Mucosa of gallbladder (tissue), 1 donor: ENCODE measurements around the gene SLC38A11. TPM values are rescaled to one million over a fixed set of nuclear protein-coding genes. Genes with fewer than 3 reads are reported as not detected.

Source experiments
- DNase-seq: peaks from one replicate; pipeline ENCODE4 v3.0.0-alpha.2; 2020; ENCODE audit warnings: low spot score
- total RNA-seq: library from RNA; stranded (reverse); gene quantifications from one replicate; pipeline ENCODE4 v1.2.1, GENCODE V29; 2021
- donor health status: DM: no; HTN: no; CAD: no.

The SLC38A11 gene
- total RNA-seq, 1 donor from 2014 or later, result 63.3 TPM

DNA sequence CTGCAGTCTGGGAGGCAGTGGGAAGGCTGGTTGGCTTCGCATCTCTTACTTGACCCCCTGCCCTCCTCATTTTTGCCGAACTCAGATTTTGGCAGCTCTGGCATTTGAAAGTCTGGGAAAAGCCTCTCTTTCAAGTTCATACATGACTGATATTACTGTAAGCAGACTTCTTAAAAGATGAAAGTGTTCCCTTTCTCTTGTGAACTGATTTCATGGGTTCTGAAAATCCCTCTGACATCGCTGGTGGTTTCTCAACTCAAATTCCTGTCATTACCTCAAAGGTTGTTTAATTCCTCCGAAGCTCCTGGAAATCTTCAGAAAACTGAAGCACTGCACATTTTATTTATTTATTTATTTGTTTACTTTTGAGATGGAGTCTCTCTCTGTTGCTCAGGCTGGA lies 16.9 kb upstream of the SLC38A11 start:
- no peak for DNase-seq

DNA sequence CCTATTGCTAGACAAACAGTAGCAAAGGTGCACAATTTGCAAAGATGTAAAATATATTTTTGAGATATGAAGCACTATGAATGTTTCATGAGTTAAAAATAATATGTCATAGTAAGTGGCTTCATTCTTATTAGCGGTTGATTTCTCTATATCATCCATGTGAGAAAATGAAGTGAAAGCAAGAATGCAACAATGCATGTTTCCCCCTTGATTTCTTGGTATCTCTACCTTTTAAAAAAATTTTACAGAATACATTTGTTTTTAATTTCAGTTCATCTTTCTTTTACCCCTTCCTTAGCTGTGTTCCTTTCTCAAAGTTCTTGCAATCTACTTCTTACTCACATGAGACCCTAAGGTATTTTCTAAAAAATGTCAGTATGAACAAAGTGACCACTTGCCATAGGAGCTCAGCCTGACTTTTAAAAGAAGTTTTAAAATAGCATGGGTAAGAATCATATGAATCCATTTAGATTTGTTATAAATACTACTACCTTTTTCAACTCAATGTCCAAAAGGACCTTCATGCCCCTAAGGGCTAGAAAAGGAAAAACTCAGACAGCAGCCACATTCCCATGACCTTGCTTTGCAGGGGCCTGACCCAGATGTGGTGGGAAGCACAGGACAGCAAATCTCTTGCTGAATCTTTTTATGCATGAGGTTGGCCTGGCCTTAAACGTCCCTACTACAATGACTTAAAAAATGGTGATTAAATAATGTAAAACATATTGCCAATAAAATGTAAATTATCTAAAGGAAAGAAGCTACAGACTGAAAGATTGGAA lies 14.8 kb upstream of the SLC38A11 start:
- no peak for DNase-seq

DNA sequence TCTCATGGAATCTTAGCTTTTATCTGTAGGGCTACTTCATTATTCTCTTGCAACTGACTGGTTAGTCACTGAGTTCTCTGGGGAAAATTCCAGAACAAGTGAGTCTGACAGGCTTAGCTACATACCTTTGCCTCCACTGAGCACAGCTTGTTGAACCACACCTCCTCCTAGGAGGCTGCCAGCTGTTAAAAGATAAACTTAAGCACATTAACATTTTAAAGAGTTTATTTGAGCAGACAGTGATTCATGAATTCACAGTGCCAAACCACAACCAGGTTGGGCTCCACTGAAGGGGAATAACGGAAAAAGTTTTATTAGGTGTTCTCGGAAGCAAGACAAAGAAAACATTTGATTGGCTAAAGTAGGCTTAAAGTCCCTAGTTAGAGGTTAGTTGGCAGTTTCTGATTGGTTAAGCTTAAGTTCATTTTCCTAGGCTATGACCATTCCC lies 12.5 kb upstream of the SLC38A11 start:
- no peak for DNase-seq

DNA sequence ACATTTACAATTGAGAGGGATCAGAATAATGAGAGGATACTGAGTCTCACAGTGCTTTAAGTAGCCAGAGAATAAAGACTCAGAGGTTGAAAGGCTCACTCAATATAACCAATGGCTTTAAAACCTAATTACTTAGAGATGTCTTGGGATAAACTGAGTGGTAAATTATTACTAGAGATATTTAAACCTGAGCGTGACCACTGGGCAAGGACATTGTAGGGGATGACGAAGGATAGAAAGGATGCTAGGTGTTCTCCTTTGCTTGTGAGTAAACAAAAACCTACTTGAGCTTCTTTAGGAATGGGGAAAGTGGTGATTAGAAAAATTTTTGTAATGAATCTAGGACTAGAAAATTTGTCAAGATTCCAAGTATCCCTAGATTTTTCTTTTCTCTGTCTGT lies 12.0 kb upstream of the SLC38A11 start:
- no peak for DNase-seq

DNA sequence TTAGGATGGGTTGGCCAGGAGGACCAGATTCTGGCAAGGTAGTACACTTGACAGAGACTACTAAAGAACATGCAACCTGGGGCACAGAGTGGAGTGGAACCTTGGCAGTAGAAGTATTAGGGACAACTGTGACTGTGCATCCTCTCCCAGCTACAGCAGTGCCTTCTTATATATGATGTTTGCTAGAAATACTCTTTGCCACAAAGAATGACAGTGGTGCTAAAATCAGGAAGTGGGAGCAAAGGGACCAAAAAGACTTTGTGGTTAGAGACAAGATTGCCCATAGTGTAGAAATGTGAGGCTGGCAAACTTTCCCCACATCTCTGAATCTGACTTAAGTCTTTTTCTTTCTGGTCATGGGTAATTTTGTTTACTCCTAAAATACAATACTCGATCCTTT lies 9.4 kb upstream of the SLC38A11 start:
- no peak for DNase-seq

DNA sequence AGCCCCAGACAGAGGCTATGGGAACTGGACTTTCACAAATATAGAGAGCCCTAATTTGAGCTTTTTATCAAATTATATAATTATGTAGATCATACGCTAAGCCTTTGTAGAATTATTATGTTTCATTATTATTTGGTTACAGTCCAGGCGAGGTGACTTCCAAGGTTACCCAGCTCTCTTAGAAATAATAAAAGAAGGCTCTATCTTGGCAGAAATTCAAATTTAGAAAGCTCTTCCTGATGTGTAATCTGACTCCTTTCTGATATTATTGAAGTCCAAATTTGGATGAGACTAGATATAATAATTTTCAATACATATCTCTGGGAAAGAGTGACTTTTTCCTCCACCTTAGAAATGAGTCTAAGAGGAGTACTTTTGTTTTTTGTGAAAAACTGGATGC lies 4.8 kb upstream of the SLC38A11 start:
- DNase-seq, result no peak

DNA sequence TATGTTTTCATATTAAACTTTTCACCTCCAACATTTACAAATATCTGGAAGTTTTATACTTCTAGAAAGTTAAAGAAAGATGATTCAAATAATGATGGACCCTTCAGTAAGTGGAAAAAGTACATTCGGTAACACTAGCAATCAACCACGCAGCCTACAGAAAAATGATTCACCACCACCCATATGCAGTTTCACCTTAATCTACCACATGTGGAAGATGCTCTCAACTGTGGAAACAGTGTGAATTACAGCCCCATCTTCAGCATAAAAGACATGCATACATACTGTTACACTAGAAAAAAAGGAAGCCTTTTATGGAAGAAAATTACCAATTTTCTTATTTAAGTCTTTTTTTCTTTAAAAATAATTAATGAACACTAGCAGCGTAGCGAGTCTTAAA lies 1.1 kb downstream of the SLC38A11 start:
- DNase-seq, result no peak

DNA sequence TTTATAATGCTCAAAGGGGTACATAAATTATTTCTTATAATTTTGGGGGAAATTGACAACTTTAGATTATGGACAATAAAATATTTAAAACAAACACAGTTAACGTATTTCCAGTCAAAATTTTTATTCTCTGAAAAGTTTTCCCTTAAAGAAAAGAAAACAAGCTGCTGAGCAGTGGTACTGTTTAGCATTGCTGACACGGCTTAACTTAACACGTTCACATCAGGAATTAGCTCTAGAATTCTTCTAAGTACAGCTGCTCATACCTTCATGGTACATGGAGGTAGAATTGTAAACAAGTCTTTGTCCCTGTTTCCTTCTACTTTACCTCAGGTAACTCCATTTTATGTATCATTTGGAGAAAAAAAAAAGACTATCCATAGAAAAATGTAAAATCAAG lies 2.0 kb downstream of the SLC38A11 start:
- no peak for DNase-seq

DNA sequence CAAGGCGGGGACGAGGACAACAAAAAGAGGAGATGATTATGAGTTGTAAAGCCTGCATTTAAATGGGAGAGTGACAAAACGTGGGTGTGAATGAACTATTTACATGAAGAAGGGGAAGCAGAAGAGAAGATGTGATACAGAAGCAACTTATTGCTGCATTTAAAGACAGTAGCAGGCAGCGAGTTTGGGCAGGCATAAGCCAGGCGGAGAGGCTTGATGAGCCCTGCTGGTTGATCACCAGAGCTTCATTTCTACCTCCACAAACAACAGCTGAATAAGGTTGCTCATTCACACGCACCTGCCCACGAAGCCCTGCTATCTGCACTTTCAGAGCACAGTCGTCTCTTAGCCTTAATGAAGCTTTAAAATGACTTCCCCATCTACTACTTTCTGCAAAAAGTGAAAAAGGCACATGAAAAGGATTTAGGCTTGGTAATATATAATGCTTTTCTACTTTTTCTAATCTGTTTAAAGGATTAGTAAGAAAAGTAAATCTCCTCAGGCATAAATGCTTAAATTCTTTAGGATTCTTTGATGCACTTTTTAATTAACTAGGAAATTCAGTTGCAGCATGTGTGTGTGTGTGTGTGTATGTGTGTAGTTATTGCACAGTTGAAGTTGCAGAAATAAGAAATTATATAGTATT lies 3.1 kb downstream of the SLC38A11 start:
- no peak for DNase-seq

DNA sequence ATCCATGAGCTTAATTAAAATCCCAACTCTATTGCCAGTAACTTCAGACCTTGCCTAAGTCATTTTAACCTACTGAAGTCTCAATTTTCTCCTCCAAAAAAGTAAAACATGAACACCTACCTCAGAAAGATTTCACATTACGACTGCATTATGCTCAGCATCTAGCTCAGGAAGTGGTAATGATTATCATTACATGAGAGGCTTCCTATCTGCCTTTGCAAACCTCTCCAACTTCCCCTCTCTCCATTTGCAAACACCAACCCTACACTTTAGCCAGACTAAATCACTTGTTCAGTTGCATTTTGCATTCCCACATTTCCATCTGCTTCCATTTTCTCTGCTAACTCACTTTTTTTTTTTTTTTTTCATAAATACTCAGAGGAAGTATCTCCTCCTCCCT lies 6.8 kb downstream of the SLC38A11 start:
- no peak for DNase-seq

DNA sequence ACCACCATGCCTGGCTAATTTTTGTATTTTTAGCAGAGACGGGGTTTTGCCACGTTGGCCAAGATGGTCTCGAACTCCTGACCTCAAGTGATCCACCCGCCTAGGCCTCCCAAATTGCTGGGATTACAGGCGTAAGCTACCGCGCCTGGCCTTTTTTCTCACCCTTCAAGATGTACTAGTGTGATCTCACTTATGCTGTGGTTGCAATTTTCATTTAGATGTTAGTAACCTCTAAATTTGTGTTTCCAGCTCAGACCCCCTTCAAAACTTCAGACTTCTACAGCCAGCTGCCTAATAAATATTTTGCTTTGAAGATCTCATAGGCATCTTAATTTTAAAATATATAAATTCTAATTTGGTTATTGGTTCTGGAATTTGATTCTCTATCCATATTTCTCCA lies 8.0 kb downstream of the SLC38A11 start:
- no peak for DNase-seq

DNA sequence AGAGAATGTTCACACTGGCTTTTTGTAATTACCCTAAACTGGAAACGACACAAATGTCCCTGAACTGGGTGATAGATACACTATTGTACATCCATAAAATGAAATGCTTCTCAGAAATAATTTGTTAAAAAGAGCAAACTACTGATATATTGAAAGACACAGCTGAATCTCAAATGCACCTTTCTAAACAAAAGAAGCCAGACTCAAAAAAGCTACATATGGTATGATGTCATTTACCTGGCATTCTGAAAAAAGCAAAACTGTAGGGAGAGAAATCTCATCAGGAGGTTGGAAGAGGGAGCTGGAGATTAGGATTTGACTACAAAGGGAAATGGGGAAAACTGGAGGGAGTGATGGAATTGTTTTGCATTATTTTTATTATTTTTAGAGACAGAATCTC lies 12.0 kb downstream of the SLC38A11 start:
- DNase-seq, result no peak

DNA sequence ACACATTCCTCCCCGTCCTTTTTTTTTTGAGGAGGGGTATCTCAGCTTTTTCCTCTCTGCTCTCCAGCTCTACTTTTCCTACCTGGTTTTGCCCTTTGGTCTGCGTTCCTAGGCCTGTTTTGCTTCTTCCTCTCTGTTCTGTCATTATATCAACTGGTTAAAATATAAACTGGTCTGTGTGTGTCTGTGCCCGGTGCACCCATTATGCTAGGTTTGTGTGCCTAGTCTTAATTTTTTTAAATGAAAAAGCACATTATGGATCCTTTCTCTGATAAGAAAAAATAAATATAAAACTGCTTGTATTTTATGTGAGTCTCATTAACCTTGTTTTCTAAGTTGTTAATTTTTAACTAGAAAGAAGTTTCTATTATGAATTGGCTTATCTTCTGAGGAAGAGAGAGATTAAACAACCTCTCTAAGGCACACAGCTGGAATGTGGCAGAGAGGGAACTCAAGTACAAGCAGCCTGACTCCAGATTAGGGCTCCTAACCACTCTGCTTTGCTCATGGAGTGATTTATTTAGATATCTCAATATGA lies 17.4 kb downstream of the SLC38A11 start:
- peak; percentile 42 for DNase-seq

DNA sequence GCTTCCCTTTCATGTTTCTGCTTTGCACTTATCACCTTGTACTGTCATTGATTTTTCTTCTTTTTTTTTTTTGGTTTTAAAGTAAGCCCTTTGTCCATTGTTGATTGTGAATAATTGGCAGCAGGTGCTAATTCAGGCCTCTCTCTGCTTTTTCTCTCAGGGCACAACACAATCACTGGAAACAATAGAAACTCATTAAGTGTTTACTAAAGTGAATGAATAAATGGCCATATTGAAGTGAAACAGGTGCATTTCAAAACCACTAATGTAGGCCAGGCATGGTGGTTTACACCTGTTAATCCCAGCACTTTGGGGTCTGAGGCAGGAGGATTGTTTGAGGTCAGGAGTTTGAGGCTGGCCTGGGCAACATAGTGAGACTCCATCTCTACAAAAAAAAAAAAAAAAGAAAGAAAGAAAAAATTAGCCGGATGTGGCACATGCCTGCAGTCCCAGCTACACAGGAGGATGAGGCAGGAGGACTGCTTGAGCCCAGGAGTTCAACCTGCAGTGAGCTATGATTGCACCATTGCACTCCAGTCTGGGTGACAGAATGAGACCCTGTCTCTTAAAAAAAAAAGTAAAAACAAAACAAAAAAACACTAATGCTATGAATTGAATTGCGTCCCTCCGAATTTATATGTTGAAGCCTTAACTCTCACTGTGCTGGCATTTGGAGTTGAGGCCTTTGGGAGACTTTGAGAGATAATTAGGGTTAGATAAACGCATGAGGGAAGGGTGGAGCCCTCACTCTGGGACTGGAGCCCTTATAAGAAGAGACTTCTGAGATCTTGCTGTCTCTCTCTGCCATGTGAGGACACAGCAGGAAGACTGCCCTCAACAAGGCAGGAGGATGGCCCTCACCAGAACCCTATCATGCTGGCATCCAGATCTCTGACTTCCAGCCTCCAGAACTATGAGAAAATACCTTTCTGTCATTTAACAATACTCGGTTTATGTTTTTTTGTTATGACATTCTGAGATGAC lies 19.9 kb downstream of the SLC38A11 start:
- DNase-seq, result peak; percentile 32

DNA sequence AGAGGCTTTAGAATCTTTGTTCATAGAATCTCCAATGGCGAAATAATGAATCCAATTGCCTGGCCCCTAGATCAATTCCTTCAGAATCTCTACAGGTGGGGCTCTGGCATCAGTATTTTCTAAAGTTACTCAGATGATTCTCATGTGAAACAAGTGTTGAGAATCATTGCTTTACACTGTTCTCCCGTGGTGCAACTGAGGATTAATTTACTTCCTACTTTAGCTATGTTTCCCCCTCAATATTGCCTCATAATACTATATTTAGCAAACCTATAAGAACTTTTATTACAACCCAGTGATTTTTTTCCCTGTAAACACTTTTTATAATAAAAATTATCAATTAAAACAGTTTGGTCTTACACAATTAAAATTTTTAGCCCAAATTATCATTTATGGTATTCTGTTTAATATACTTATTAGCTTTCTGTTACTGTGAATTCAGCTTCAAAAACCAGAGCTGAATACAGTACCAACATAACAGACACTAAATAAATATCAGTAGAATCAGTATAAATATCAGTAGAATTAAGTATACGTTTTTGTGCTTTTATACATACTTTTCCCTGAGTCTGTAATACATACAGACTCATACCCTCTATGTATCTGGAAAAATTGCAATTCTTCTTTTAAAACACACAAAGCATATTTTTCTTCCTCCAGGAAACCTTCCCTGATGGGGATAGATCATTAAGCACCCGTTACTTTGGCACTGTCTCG lies 20.8 kb downstream of the SLC38A11 start:
- DNase-seq, result no peak

DNA sequence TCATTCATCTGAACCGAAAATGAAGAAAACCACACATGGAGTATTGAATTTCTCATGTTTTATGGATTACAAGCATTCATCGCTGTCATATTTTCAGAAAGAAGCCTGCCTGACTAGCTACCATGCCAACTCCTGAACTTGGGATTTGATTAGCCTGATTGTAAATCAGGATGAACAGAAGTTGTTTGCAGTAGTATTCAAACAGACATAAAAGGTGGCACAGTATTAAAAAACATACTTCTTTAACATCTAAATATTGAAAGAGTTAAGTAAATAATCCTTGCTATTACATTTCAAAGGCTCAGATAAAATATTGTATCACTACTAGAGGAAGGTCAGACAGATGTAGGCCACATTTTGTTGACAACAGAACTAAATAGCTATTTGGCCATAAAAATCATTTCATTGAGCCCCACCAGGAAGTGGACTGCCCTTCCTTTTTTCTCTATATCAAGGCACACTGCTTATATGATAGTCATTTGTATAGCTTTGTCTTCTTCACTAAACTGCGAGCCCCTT lies 21.6 kb downstream of the SLC38A11 start:
- DNase-seq, result no peak

DNA sequence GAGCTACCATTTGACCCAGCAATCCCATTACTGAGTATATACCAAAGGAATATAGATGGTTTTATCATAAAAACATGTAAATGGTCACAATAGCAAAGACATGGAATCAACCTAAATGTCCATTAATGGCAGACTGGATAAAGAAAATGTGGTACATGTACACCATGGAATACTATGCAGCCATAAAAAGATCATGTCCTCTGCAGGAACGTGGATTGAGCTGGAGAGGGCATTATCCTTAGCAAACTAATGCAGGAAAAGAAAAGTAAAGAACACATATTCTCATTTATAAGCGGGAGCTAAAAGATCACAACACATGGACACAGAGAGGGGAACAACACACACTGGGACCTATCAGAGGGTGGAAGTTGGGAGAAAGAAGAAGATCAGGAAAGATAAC lies 22.9 kb downstream of the SLC38A11 start:
- DNase-seq, result no peak

DNA sequence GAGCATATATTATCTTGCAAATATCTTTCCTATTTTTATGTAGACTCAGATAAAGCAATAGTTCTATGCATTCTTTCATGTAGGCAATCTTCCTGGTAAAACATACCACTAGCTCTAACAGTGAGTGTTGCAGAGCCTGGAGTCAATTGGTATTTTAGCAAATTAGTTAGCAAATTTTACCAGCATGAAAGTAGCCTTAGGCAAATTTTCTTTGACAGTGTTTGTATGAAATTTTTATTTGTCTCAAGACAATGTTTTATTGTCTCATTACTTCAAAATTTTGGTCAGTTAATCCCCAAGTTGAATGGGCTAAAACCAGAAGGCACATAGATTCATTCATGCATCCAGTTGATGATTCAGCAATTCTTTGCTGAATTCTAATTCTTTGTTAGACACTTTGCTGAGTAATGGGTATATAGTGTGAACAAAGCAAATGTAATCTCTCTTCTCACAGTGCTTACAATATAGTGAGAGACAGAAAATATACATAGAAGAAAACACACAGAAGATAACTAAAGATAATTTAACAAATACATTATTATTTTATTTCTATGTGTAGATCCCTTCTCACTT lies 27.1 kb downstream of the SLC38A11 start:
- no peak for DNase-seq

DNA sequence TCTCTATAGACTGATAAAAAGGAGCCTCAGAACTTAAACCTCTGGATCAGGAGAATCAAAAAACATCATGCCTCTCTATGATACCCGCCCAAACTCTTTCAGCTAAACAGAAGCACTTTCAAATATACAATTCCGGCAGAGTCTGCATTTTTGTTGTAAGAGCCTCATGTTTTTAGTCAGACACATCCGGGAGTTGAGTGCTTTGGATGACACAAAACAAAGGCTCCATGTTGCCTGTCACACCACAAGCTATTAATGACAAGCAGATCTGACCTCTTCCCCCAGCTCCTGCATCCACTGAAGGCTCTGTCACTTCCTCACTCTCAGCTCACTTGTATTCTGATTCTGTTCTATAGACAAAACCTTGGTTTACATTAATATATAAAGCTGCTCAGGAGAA lies 33.2 kb downstream of the SLC38A11 start:
- DNase-seq, result no peak

DNA sequence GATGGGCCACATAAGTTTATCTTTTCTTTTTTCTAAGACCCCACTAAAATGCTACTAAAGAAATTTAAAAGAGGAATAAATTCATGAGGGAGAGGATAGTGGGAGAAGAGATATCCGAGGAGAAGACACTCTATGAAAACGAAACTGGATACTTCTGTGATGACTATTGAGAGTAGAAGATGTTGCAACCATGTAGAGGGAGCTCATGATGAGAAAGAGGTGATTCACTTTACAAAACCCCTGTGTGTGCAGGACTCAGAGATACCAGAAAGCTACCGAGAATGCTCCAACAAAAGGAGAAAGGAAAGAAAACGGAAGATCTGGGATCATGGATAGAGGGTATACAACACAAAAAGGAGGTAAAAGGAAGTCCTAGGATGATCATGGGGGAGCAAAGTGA lies 34.9 kb downstream of the SLC38A11 start:
- DNase-seq, result no peak
